GM21447 (cell line): ENCODE results near the gene RNU7-1.

Source experiments
- ATAC-seq: cut with Tn5 transposase; IDR thresholded peaks from one replicate; pipeline ENCODE4 v1.9.1; 2021; ENCODE audit not compliant: unreplicated experiment

RNU7-1 gene

DNA sequence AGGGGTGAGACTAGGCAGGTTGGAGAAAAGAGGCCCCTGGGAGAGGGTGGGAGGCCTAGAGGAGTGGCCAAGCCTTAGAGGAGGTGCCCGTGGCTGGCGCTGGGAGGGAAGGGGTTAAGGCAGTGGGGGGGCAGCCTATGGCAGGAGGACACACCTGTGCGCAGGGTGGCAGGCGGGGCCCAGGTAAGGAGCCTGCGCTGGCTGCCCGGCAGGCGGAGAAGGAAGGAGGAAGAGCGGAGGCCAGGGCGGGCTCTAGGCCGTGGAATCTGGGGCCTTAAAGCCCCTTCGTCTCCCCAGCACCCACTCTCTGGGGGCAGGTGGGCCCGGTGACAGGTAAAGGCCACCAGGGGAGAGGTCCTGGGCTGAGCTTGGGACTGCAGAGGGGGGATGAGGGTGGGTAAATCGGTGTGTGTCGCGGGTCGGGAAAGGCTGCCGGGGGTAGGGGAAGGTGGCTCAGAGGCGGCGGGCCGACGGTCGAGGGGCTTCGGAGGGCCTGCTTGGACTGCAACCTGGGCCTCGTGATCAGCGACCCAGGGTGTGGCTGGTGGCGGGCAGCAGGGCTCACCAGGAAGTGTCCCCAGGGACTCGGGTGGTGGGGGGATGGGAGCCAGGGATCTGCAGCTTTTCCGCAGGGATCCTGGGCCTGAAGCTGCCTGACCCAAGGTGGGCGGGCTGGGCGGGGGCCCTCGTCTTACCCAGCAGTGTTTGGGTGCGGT lies 19.6 kb downstream of the RNU7-1 start:
- ATAC-seq = no peak

DNA sequence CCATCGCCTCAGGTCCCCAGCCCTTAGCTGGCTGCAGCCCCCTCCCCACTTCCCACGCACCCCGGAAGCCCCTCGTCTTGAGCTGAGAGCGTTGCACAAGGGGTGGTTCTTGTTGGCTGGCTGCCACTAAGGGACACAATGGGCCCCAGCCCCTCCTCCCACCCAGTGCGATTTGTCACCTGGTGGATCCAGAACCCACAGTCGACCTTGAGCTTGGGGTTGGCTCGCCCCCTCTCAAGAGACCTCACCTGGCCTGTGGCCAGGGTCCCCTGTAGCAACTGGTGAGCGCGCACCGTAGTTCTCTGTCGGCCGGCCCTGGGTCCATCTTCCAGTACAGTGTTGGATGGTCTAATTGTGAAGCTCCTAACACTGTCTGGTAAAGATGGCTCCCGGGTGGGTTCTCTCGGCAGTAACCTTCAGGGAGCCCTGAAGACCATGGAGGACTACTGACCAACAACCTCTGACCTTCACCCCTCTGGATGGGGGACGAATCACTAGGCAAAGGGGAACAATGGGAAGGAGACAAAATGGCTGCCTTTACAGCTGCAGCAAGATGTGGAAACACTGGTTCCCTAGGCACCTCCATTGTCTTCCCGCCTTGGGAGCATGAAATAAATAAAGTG lies 20.3 kb downstream of the RNU7-1 start:
- ATAC-seq = no peak

DNA sequence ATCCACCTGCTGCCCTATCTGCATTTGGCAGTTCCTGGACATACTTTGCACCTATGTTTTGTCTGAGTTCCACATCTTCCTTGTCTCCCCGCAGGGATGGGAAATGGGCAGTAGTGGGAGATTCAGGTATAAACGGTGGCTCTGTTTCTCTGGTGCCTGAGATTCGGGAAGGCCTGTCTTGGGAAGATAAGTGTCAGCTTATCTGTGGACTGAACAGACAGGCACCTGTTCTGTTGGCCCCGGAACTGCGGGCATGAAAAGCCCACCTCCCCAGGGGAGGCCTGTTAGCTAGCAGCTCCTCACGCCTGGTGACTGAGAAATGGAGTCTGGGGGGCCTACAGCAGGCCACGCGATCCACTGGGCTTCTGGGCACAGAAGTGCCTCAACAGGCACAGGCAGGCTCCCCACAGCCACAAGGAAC lies 21.0 kb downstream of the RNU7-1 start:
- ATAC-seq = no peak

DNA sequence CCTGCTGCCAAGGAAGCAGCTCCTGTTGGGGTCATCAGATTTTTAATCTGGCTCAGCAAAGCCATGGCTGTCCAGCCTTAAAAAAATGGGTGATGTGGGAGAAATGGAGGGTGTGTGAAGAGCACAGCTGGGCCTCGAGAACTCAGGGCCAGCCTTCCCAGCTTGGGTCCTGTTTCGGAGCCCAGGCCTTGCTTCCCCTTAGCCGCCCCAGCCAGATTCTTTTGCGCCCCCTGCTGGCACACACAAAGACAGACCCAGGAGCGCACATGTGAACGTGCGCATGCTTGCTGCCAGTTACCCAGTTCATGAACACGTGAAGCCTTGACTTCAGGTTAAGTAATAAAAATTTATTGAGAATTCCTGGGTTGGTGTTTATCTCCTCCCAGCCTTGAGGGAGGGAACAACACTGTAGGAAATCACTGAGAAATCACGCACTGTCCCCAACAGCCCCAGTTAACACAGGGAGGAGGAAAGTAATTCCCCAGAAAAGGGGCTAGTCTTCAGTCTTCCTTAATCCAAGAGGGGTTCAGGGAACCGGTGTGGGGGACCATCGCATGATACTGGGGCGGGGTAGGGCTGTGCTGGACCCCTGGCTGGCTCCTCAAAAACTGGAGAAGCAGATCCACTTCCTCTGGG lies 21.5 kb downstream of the RNU7-1 start:
- peak; percentile 43 for ATAC-seq

DNA sequence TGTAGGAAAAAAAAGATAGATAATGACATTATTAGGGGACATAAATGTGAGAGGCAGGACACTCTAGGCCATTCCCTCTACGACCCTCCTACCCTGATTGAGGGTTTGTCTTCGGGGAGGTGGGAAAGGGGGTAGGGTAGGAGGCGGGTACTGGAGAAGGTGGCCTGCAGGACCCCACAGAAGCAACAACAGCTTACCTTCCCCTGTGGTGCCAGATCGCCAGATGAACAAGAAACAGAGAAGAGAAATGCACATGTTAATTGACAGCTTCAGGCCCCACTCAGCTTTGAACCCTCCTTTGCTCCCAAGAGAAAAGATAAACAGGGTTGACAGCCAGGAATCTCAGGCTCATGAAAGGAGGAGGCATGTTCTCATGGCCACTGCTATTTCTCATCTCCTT lies 22.1 kb downstream of the RNU7-1 start:
- no peak for ATAC-seq

DNA sequence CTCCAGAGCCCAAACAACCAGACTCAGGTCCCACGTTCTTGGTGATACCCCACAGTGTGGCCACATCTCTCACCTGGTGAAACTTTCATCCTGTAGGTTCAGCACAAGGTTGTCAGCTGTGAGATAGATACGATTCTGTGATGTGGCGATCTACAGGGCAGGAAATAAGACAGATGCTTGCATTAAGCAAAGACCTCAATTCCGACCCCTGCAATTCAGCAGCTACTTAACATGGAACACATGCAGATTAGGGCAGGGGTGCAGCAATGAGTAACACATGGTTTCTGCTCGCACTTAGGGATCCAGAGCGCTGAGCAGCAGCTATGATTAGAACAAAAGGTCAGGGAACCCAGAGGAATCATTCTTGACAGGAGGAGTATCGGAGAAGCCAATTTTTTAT lies 22.7 kb downstream of the RNU7-1 start:
- ATAC-seq = no peak

DNA sequence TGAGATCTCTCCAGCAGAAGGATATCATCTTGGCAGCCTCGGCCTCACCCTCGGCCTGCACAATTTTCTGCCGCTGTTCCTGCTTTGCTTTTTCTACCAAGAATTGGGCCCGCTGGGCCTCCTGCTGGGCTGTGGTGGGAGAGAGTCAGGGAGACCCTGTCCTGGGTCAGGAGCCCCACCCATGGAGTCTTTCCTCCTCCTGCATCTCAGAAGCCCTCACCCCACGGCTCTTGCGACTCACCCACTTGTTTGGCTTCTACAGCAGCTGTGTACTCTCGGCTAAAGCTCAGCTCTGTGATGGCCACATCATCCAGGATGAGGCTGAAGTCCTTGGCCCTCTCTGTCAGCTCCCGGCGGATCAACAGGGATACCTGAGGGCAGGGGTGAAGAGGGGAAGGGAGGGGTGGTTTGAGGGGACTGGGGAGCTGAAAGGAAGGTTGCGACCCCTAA lies 24.1 kb downstream of the RNU7-1 start:
- ATAC-seq = no peak

DNA sequence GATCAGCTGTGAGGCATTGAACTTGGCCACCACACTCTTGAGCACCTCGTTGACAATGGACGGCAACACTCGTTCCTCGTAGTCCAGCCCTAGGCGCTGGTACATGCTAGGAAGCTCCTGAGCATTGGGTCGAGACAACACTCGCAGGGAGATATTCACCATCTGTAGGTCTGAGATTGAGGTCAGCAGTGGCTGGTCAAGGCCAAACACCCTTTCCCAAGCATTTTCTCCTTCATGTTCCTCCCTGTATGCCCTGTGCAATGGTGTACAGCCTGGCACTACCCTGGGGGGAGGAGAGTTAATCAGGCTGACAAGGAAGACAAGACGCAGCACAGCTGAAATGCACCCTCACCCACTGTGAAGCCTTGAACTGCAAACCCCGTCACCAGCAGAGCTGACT lies 24.8 kb downstream of the RNU7-1 start:
- ATAC-seq = no peak

DNA sequence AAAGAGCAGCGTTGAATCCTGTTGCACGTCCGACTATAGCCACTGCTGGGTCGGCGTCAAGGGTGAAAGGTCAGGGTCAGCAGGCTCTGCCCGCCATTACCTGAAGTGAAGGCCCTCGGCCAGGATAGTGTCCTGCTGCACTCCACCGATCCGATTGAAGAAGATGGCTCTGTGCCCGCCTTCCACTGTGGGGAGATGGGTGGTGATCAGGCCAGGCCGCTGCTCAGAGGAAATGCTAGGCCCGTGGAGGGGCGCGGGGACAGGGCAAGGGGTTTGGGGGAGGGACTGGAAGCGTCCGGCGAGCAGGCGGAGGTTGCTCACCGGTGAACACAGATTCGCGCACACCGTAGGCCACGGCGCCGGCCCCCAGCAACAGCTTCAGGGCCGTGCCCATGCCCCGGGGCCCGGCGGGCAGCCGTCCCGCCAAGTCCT lies 26.5 kb downstream of the RNU7-1 start:
- ATAC-seq = peak; percentile 7

DNA sequence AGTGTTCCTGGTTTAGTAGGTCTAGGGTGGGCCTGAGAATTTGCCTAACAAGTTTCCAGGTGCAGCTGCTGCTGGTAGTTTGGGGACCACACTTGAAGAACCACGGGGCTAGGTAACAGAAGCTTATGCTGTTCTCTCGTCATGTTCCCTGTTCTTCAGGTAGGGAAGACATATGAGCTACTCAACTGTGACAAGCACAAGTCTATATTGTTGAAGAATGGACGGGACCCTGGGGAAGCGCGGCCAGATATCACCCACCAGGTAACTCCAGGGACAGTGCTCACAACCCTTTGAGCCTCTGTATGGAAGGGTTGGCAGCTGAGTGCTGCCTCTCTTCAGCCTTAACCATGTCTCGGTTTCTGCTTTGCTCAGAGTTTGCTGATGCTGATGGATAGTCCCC lies 30.6 kb downstream of the RNU7-1 start:
- ATAC-seq = no peak

DNA sequence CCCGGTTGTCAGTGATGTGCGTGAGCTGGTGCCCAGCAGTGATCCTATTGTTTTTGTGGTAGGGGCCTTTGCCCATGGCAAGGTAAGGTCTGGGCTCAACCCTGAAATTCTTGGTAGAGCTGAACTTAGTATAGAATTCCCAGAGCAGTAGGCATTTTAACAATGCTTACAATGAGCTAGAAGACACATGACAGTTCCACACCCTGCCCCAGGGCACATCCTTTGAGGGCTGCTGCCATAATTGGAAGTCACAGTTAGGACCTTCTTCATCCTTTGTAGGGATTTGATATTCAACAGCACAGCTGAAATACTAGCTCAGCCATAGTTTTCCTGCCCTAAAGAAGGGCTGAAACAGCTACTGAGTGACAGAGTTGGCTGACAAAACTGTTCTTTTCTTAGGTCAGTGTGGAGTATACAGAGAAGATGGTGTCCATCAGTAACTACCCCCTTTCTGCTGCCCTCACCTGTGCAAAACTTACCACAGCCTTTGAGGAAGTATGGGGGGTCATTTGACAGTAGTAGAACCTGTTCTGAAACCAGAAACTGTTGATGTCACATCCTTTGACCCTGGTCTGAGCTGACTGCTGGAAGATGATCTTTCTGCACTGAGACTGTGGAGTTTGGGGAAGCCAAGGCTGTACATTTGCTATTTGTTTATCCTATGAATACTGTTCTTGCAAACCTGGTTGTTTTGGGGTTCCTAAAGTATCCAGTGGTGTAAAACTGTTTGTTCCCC lies 31.8 kb downstream of the RNU7-1 start:
- no peak for ATAC-seq

DNA sequence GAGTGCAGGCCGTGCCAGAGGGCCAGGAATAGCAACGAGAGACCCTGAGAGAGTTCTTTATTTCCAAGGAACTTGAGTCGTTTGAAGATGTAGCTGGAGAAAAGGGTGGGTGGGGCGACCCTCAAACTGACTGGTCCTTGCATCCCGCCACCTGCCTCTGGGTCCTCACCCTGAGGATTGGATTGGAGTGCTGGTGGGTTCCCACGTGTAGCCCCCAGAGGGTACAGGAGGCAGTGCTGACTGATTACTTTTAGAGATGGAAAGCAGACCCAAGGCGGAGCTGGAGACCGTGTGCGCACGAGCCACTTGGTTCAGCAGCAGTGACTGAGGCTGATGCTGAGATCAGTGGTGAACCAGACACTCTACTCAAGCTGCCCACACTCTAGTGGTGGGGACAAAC lies 34.0 kb downstream of the RNU7-1 start:
- ATAC-seq = no peak

DNA sequence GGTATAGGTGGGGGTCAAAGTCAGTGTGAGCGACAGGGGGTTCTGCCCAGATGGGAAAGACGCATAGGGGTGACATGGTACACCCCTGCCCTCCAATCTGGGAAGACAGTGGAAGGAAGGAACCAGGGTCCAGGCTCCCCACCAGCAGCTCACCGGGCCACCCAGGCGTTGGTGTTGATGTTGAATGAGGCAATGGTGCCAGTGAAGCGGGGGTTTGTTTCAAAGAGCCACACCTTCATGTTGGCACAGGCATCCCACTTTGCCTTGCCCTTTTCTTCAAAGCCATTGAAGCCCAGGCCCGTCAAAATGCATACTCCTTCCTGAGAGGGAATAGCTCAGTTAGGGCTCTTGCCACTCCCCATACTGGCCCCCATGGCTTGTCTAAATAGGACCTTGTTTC lies 34.6 kb downstream of the RNU7-1 start:
- ATAC-seq = no peak

DNA sequence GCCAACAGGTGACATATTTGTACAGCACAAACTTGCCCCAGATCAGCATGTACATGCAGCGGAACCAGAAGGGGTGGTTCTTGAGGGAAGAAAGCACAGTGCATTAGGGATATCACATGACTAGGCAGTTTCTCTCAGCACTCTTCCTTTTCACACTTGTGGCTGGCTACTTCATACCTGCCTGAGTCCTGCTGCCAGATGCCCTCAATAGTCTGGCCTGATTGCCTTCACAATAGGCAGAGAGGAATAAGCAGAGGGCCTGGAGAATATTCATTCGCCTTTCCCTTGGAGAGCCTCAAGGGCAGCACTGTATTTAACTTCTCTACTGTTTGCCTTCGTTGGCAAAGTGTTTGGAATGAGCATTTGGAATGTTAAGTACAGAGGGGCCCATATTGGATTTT lies 35.0 kb downstream of the RNU7-1 start:
- ATAC-seq = no peak

DNA sequence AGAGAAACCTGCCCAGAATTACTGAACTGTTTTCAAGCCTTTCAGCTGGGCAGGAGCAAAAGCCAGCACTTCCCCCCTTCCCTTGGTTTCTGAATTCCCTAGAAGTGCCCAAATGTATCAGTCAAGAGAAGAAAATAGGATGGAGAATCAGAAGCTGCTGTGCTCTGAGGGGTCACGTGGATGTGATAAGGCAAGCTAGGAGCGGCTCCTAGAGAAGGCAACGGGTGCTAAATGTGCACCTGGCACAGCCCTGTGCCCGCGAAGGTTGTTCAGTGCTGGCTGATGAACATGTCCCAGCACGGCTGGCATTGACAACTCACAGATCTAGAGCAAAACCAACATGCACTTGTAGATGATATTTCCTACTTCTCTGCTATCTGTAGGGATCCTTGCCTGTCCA lies 35.4 kb downstream of the RNU7-1 start:
- no peak for ATAC-seq

DNA sequence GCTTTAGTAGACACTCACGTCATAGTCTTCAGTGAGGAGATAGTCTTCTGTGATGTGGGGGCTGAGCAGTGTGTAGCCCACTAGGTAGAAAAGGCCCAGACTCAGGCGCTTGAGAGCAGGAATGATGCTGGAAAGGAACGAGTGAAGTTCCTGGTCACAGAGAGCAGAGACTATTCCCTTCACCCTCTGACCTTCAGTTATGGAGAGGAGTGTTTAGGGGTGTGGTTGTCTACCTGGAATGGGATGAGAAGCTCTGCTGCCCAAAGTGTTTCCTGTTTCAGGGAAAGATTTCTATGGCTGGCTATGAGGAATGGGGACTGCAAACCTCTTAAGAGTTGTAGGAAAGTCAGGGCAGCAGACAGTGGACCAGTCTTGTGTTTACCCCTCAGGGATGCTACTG lies 35.8 kb downstream of the RNU7-1 start:
- no peak for ATAC-seq

DNA sequence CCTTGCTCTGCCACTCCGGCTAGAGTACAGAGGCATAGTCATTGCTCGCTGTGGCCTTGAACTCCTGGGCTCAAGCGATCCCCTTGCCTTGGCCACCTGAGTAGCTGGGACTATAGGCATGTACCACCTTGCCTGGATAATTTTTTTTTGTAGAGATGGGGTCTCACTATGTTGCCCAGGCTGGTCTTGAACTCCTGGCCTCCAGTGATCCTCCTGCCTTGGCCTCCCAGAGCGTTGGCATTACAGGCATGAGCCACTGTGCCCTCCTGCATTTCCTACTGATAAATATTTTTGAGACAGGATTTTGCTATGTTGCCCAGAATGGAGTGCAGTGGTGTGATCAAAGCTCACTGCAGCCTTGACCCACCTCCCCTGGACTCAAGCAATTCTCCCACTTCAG lies 36.5 kb downstream of the RNU7-1 start:
- ATAC-seq = no peak

DNA sequence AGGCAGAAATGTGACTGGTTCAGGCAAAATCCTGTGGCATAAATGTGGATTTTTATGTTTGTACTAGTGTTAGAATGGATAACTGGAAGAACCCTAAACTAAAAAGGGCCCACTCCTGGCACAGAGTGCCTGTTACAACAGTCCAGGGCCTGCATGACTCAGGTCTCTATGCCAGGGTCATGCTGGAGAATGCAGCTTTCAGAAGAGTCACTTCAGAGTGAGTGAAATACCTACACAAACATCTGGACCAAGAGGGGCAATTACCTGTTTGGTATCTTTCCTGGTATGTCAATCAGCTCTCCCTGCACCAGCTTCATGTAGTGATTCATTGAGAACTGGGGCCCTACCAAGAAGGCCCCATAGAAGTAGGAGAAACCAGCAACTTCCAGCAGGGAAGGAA lies 37.1 kb downstream of the RNU7-1 start:
- no peak for ATAC-seq

DNA sequence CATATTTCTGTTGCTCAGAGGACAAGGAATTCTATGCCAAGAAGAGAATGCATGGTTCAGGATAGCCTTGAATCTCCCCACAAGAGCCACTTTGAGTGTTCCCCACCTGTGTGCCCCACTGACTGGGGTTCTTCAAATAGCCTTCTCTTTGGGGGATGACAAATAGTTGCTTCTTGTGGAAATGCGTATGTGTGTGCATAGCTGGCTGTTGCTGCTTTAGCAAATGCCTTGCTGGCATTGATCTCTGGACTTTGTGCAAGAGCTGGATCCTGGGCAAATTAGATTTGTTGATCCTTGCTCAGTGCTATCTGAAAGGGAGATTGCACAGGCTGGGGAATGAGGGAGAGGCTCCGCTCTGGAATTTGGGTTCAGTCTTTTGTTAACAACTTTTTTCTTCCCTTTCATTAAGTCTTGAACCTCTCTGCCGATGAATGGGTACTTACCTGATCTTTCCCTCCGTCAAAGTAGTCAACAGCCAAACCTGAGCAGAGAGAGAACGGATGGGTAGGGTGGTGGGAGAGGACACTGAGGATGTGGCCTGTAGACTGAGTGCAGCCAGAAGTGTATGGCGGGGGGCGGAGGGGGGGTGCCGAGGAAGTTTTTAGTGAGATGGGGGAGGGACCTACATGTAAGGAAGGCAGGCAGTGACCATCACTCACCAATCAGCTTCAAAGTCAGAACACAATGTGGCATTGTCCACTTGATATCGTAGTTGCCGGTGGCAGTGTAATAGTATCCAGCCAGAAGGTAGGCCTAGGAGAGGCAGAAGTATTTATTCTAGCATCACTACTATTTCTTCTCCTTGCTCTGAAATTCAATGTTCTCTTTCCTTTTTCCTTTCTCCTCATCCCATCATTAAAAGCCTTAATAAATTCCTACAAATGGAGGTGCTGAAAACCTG lies 37.8 kb downstream of the RNU7-1 start:
- ATAC-seq = no peak

DNA sequence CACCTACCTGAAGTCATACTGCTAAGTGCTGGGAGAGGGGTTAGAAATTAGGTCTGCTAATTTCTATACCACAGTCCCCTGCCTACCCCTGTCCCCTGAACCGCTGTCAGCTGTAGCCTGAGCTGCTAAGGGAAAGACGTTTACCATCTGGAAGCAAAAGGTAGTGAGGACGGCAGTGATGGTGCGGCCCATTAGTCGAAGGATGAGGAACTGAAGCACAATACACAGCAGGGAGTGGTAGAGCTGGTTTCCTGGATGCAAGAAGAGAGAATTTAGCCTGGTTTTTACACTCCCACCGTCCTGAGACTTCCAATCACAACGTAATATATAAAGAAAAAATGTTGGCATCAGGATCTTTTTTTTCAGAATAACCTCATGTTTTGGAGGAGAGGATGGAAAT lies 38.9 kb downstream of the RNU7-1 start:
- no peak for ATAC-seq
